ENCODE data around the gene RILP.

The RILP gene

DNA sequence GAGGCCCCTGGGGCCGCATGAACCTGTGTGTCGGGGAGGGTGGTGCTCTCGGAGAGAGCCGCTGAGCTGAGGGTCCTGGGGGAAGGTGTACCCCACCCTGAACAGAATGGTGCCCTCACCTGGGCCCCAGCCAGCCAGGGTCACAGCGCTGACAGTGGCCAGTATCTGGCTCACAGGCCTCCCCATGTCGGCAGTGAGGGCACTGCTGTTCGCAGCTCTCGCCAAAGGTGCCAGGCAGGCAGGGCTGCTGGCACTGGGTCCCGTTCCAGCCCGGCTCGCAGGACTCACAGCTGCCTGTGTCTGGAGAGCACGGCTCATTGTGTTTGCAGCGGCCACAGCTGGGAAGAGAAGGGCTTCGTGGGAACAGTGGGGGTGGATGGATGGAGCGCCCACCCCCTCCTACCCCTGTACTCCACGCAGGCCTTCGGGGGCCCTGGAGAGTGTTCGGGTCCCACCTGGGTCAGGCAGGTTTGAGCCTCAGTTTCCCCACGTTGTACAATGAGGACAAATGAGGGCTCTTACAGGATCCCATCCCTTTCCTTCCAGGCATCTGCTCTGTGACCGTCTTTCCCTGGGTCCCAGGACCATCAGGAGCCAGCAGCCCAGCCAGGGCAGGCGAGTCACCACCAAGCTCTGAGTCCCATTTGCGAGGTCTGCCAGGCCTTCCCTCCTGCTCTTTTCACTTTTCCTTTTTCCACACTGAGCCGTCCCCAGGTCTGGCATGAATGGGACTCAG is 9.2 kb downstream of the RILP start:
- H3K4me3 ChIP-seq (replicated peaks; ENCODE audit: low read depth, low read length), result no peak overlapping the region
- no peak for DNase-seq (ENCODE audit: low read depth)
- TF ChIP-seq, protein P1, sequence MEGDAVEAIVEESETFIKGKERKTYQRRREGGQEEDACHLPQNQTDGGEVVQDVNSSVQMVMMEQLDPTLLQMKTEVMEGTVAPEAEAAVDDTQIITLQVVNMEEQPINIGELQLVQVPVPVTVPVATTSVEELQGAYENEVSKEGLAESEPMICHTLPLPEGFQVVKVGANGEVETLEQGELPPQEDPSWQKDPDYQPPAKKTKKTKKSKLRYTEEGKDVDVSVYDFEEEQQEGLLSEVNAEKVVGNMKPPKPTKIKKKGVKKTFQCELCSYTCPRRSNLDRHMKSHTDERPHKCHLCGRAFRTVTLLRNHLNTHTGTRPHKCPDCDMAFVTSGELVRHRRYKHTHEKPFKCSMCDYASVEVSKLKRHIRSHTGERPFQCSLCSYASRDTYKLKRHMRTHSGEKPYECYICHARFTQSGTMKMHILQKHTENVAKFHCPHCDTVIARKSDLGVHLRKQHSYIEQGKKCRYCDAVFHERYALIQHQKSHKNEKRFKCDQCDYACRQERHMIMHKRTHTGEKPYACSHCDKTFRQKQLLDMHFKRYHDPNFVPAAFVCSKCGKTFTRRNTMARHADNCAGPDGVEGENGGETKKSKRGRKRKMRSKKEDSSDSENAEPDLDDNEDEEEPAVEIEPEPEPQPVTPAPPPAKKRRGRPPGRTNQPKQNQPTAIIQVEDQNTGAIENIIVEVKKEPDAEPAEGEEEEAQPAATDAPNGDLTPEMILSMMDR (IDR thresholded peaks at IDR 0.05; ENCODE audit: low read length, missing control alignments), result no peak

GRCh38 chr17:1639549-1640180 is 10.0 kb downstream of the RILP start:
- DNase-seq (ENCODE audit: low read depth), result no peak

DNA sequence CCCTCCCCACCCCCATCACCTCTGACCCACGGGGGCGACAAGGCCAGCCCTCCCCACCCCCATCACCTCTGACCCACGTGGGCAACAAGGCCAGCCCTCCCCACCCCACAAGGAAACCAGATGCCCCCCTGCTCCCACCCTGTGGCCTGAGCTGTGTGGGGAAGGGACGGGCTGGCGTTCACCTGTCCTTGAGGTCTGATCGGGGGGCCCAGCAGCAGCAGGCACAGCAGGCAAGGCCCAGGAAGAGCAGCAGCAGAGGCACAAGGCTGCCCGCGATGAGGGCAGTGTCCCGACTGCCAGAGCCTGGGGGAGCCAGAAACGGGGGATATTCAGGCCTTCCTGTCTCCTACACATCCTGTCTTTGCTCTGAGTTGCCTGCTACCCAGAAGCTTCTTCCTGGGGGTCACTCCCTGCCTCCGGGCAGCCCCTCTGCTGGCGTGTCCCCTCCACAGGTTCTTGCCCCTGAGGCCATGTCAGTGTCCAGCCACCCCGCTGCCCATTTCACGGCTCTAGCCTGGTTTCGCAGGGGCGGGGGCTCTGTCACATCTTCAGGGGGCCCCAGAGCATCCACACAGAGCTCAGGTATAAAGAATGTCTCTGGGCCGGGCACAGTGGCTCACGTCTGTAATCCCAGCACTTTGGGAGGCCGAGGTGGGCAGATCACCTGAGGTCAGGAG is 10.9 kb downstream of the RILP start:
- no peak for DNase-seq (ENCODE audit: low read depth)
- no peak overlapping the region for H3K4me3 ChIP-seq (replicated peaks; ENCODE audit: low read depth, low read length)
- TF ChIP-seq, protein P1 (IDR thresholded peaks at IDR 0.05; ENCODE audit: low read length, missing control alignments), result no peak

More at GRCh38 chr17:1639549-1640180, 10.0 kb downstream of the RILP start:
- TF ChIP-seq, protein P1 (IDR thresholded peaks at IDR 0.05; ENCODE audit: low read length, missing control alignments), result no peak
- no peak overlapping the region for H3K4me3 ChIP-seq (replicated peaks; ENCODE audit: low read depth, low read length)

- TF ChIP-seq, protein P1 (IDR thresholded peaks at IDR 0.05; ENCODE audit: low read length, missing control alignments), result no peak
- no peak for DNase-seq (ENCODE audit: low read depth)
- no peak overlapping the region for H3K4me3 ChIP-seq (replicated peaks; ENCODE audit: low read depth, low read length)
Observed at GRCh38 chr17:1638171-1638590, 11.5 kb downstream of the RILP start.

DNA sequence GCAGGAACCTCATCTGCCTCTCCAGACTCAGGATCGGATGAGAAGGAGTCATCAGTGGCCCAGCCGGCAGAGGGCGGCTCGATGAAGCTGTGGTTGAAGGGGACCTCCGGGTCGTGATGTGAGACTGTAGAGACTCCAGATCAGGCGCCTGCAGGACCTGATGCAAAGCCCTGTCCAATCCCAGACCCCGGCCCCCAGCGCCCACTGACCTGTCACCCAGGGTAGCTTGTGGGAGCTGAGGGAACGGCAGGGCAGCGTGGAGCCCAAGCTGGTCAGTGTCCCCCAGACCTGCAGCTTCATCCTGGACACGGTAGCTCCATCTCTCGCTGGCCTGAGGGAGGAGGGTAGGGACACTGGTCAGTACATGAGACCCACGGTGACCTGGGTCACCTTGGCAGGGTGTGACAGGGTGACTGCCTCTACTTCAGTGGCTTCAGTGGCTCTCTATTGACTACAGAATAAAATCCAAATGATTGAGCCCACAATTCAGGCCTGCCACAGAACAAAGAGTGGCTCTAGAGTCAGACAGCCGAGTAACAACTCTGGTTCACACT is 12.9 kb downstream of the RILP start:
- DNase-seq (ENCODE audit: low read depth), result no peak
- TF ChIP-seq, protein P1 (IDR thresholded peaks at IDR 0.05; ENCODE audit: low read length, missing control alignments), result no peak

GRCh38 chr17:1635675-1636465 is 13.8 kb downstream of the RILP start:
- H3K4me3 ChIP-seq (replicated peaks; ENCODE audit: low read depth, low read length), result no peak overlapping the region
- DNase-seq (ENCODE audit: low read depth), result no peak
- TF ChIP-seq, protein P1 (IDR thresholded peaks at IDR 0.05; ENCODE audit: low read length, missing control alignments), result no peak

More for the DNA sequence above, 12.9 kb downstream of the RILP start:
- H3K4me3 ChIP-seq (replicated peaks; ENCODE audit: low read depth, low read length), result no peak overlapping the region
